ENCODE data around the gene PTPN20. TPM values are rescaled to one million over a fixed set of nuclear protein-coding genes. Genes with fewer than 3 reads are reported as not detected.
A peak's percentile ranks its signal among the peaks of the same experiment; 100 is the strongest.

The PTPN20 gene
- total RNA-seq, 1 donor from 2014 or later = not detected

- H3K9me3 Mint-ChIP-seq = no peaks in the 10 kb centered on the region
- no peak for TF ChIP-seq CTCF (conservative IDR thresholded peaks at IDR 0.05)
- no peak overlapping the region for H3K27ac Mint-ChIP-seq
- H3K36me3 Mint-ChIP-seq = no peaks in the 10 kb centered on the region
- H3K4me1 Mint-ChIP-seq (ENCODE audit: unreplicated experiment) = peaks cover 21% of the 10 kb centered on the region
- no peak overlapping the region for H3K4me3 Mint-ChIP-seq
- H3K27me3 Mint-ChIP-seq = peaks cover 11% of the 10 kb centered on the region
- peak; percentile 50 for DNase-seq (ENCODE audit: extremely low spot score, unreplicated experiment)
These were observed 117.2 kb downstream of the PTPN20 start for GRCh38 chr10:47028466-47028865.

- no peaks in the 10 kb centered on the region for H3K36me3 Mint-ChIP-seq
- no peak for TF ChIP-seq CTCF (conservative IDR thresholded peaks at IDR 0.05)
- DNase-seq (ENCODE audit: extremely low spot score, unreplicated experiment) = peak; percentile 56
- peaks cover 21% of the 10 kb centered on the region for H3K4me1 Mint-ChIP-seq (ENCODE audit: unreplicated experiment)
- no peaks in the 10 kb centered on the region for H3K9me3 Mint-ChIP-seq
- H3K27me3 Mint-ChIP-seq = peaks cover 15% of the 10 kb centered on the region
- H3K4me3 Mint-ChIP-seq = no peak overlapping the region
- no peak overlapping the region for H3K27ac Mint-ChIP-seq
These were observed 118.2 kb downstream of the PTPN20 start for GRCh38 chr10:47029181-47030009.

- Mint-ChIP-seq H3K4me3 (no peak overlapping the region), H3K4me1 (ENCODE audit: unreplicated experiment) (peaks cover 17% of the 10 kb centered on the region), H3K9me3 (no peaks in the 10 kb centered on the region), H3K27me3 (peaks cover 10% of the 10 kb centered on the region), H3K27ac (no peak overlapping the region), H3K36me3 (no peaks in the 10 kb centered on the region)
- DNase-seq (ENCODE audit: extremely low spot score, unreplicated experiment) = peak; percentile 61
- TF ChIP-seq CTCF (conservative IDR thresholded peaks at IDR 0.05) = no peak
These were observed 119.0 kb downstream of the PTPN20 start for GRCh38 chr10:47030191-47030703.

- DNase-seq (ENCODE audit: extremely low spot score, unreplicated experiment) = no peak
- Mint-ChIP-seq H3K9me3 (no peaks in the 10 kb centered on the region), H3K27ac (no peak overlapping the region), H3K27me3 (peaks cover 10% of the 10 kb centered on the region), H3K36me3 (no peaks in the 10 kb centered on the region), H3K4me1 (ENCODE audit: unreplicated experiment) (peaks cover 17% of the 10 kb centered on the region), H3K4me3 (no peak overlapping the region)
- TF ChIP-seq CTCF (conservative IDR thresholded peaks at IDR 0.05) = peak; percentile 31
These were observed 120.1 kb downstream of the PTPN20 start for GRCh38 chr10:47031211-47031900.

GRCh38 chr10:47031901-47032465 is 120.8 kb downstream of the PTPN20 start:
- H3K27ac Mint-ChIP-seq = no peak overlapping the region
- H3K4me3 Mint-ChIP-seq = no peak overlapping the region
- no peak for DNase-seq (ENCODE audit: extremely low spot score, unreplicated experiment)
- H3K4me1 Mint-ChIP-seq (ENCODE audit: unreplicated experiment) = peaks cover 17% of the 10 kb centered on the region
- no peaks in the 10 kb centered on the region for H3K9me3 Mint-ChIP-seq
- no peak for TF ChIP-seq CTCF (conservative IDR thresholded peaks at IDR 0.05)
- peaks cover 12% of the 10 kb centered on the region for H3K27me3 Mint-ChIP-seq
- H3K36me3 Mint-ChIP-seq = no peaks in the 10 kb centered on the region
